ENCODE measurements around the gene EPAS1.

Gene EPAS1

DNA sequence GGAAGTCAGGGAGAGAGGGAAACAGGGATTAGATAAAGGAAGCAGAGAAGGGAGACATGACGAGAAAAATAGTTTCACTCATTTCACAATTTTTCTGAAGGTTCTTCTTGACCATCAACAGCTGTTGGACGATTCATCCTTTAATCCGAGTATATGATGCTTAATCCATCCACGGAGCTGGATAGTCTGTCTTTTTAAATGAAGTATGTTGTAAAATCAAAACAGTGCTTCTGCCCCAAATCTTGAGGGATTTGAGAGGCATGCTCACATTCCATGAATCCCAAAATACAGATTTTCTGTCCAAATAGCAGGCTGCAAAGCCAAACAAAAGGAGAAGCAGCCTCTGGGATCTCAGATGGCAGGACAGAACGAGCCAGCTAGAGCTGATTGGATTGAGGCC lies 47.5 kb downstream of the EPAS1 start:
- no peak for TF ChIP-seq CTCF (IDR thresholded peaks at IDR 0.05; ENCODE audit: low read length, missing control alignments)
- no peak for DNase-seq (ENCODE audit: low read depth)
- no peak overlapping the region for H3K4me3 ChIP-seq (replicated peaks; ENCODE audit: low read depth, low read length)

GRCh38 chr2:46345775-46346174 lies 48.6 kb downstream of the EPAS1 start:
- no peak for DNase-seq (ENCODE audit: low read depth)
- TF ChIP-seq CTCF (IDR thresholded peaks at IDR 0.05; ENCODE audit: low read length, missing control alignments) = no peak
- no peak overlapping the region for H3K4me3 ChIP-seq (replicated peaks; ENCODE audit: low read depth, low read length)

GRCh38 chr2:46346719-46347118 lies 49.5 kb downstream of the EPAS1 start:
- no peak for DNase-seq (ENCODE audit: low read depth)
- no peak for TF ChIP-seq CTCF (IDR thresholded peaks at IDR 0.05; ENCODE audit: low read length, missing control alignments)
- H3K4me3 ChIP-seq (replicated peaks; ENCODE audit: low read depth, low read length) = no peak overlapping the region

DNA sequence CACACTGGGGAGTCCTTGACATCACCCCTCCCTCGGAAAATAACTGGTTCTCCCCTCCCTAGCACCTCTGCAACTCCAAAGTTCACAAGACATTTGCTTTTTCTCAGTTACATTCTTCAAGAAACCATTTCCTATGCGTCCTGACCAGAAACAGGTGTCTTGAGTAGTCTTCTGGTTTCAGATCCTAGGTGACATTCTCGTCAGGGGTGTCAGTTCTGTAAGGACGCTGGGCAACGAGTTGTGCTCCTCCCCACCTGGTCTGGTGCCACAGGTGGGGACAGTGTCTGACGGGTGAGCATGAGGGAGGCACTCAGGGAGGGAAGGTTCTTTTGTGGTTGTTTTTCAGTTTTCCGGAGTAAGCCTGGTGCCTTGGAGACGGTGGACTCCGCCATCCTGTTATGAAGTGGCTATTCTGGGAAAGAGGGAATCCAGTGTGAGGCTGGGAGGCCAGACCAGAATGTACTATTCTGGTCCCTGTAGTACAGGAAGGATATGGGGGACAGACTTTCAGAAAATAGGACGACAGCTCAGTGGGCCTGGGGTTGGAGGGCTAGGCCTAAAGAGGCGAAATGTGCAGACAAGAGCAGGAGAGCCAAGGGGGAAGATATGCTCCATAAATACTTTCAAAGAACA lies 50.6 kb downstream of the EPAS1 start:
- no peak for DNase-seq (ENCODE audit: low read depth)
- TF ChIP-seq CTCF (IDR thresholded peaks at IDR 0.05; ENCODE audit: low read length, missing control alignments) = no peak
- no peak overlapping the region for H3K4me3 ChIP-seq (replicated peaks; ENCODE audit: low read depth, low read length)

GRCh38 chr2:46349115-46349547 lies 51.9 kb downstream of the EPAS1 start:
- H3K4me3 ChIP-seq (replicated peaks; ENCODE audit: low read depth, low read length) = no peak overlapping the region
- no peak for TF ChIP-seq CTCF (IDR thresholded peaks at IDR 0.05; ENCODE audit: low read length, missing control alignments)
- DNase-seq (ENCODE audit: low read depth) = no peak

DNA sequence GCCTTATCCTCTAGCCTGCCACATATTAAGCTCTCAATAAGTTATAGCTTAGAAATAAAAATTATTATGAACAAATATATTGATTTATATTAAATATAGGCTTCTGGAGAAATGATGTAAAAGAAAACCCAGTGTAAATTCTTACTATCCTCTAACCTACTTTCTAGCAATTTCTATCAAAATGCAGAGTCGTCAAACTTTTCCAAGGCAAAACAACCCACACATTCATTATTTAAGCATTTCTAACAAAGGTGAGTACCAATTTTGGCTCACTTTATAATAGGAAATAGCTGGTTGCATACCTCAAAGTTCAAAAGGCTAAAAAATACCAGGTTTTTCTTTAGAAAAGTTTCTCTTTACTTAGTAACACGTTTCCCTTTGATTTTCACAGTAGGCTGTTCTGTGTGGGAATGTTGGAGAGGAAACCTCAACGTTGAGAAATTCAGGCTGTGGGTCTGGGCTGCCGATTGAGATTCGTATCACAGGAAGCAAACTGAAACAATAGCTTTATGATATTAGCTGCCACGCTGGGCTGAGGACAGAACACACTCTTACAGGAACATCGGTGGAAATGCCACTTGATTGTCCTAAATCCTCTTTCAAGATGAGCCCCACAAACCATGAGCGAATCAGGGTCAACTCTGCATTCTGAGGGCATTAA lies 53.0 kb downstream of the EPAS1 start:
- peak; percentile 81 for DNase-seq (ENCODE audit: low read depth)
- TF ChIP-seq CTCF (IDR thresholded peaks at IDR 0.05; ENCODE audit: low read length, missing control alignments) = no peak
- no peak overlapping the region for H3K4me3 ChIP-seq (replicated peaks; ENCODE audit: low read depth, low read length)
